Middle frontal gyrus (tissue), 1 donor: Measurements from ENCODE around the gene PDE6B.
A peak's percentile ranks its signal among the peaks of the same experiment; 100 is the strongest.
"Not testable (repeated sequence)": the region's sequence is repeated elsewhere in the genome, so short reads cannot be mapped to it uniquely, and the experiment has no call there.

ENCODE experiments used
- DNase-seq: peaks from one replicate; pipeline ENCODE4 v3.0.0-alpha.2; 2015; ENCODE audit warnings: low spot score; ENCODE audit errors: extremely low spot score

PDE6B gene

GRCh38 chr4:624705-625590 is at the start of gene PDE6B:
TSS of gene PDE6B (plus strand) at chr4:625573. CDS start at chr4:625627, 54 bp downstream.
- DNase-seq: no peak

DNA sequence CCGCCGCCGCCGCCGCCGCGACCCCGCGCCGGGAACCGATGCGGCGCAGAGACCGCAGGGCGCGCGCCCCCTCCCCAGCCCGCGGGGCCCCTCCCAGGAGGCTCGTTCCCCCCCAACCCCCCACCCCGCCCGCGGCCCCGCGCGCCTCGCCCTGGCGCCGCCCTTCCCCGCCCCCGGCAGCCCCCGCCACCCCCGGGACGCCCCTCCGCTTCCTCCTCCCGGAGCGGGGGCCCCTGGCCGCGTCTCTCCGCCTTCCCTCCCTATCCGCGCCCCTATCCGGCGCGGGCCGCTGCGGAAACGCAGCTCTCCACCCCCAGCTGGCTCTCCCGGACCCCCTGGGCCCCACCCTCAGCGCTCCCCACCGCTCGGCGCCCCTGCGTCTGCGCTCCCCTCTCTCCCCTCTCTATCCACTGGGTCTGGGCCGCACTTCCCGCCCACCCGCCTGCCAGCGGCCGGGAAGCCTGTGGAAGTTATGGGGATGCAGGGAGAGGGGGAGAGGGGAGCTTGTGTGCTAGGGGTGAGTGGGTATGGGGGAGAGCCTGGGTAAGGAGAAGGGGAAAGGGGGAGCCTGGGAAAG is 49.0 kb upstream of the PDE6B start, which contains the start of gene TMEM271:
TSS of gene TMEM271 (minus strand) at position 51 of the 577 bp plus-strand sequence. CDS start 233 bp downstream, outside the sequence.
- no peak for DNase-seq

- no peak for DNase-seq
These were observed 48.3 kb upstream of the PDE6B start for GRCh38 chr4:576991-577498.

DNA sequence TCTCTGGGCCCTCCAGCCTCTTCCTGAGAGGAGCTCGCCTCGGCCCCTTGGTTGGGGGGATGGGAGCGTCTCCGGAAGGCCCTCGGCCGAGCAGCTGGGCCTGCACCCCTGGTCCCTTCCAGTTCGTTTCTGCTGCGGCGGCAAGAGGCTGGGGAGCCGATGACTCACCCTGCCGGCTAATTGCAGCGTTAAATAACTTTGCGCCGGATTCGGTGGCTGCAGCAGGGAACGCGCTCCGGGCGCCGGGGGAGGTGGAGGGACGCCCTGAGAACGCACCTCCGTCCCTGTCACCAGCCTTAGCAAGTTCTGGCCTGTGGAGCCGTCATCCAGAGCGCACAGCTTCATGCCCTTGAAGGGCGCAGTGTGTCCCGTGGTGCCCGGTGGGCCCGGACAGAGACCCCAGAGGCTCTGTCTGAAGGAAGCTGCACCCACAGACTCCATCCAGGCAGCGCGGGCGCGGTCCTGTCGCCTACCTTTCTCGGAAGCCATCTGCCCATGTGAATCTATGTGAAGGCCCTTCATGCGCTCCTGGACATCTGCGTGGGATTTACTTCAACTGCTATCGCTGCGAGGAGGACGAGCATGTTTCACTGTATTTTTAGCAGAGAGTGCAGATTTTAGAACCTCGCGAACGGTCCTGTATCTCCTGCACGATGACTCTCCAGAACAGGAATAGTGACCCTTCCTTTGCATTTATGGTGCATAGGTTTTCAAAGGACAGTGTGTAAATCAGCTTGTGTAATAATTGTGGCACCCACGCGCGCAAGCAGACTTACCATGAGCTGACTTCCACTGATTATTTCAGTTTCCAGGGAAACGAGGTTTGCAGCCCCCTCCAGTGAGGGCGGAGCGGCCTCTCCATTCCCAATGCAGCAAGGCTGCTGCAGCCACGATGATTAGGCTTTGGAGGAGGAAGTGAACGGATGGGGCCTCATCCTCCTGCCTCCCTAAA is 47.6 kb upstream of the PDE6B start:
- DNase-seq: peak; percentile 47

DNA sequence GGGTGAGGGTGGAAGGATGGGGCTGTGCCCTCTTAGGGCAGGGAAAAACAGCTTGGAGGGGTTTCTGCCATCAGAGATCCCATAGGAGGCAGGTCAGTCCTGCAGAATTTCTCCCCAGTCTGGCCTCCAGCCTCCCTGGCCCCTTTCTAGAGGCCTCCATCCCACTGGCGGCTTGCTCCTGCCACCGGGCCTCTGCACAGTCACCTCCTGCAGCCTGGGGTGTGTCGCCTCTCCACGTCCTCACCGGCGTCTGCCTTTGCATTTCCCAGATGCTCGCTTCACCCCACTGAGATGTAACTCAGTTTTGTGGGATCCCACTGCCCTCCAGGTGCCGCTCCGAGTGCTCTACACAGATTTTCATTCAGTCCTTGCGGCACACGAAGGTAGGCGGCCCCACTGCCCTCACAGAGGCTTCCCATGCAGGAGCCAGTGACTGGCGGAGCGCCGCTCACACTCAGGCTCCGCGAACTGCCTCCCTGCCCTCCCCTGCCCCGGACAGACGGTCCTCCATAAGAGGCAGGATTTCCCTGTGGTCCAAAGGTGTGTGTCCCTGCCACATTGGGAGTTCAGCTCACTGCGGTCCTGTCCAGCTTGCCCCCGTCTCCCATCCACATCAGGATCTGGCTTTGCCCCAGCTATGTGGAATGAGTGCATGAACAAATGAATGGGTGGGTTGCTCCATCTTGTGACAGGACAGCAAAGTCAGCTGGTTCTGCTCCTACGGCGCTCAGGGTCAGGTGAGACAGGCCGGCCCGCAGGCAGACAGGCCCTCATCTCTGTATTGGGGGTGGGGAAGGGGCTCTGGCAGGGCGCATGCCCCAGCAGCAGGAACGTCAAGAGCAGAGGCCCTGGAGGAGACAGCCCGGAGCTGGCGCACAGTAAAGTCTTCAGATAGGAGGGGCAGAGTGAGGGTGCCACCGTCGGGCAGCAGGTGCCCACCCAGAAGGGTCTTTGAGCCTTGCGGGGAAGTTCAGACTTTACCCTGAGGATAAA is 46.6 kb upstream of the PDE6B start:
- no peak for DNase-seq

GRCh38 chr4:579543-580175 is 45.7 kb upstream of the PDE6B start:
- DNase-seq: no peak

DNA sequence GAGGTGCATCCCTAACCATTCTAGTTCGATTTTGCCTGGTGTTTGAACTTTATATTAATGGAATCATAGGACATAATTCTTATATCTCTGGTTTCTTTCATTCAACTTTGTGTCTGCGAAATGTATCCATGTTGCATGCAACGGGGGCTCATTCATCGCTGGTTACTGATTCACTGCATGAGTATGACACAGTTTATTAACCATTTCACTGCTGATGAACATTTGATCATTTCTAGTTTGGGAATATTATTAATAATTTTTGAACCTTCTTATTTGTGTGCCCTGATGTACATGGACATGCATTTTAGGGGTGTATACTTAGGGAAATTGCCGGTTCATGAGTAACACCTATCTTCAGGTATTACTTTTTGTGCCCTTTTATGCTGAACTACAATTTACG is 44.2 kb upstream of the PDE6B start:
- no peak for DNase-seq

- no peak for DNase-seq
These were observed 43.5 kb upstream of the PDE6B start for GRCh38 chr4:581753-582361.

- no peak for DNase-seq
These were observed 41.6 kb upstream of the PDE6B start for GRCh38 chr4:583820-584219.

GRCh38 chr4:587671-588350 is 37.6 kb upstream of the PDE6B start:
- DNase-seq: no peak

DNA sequence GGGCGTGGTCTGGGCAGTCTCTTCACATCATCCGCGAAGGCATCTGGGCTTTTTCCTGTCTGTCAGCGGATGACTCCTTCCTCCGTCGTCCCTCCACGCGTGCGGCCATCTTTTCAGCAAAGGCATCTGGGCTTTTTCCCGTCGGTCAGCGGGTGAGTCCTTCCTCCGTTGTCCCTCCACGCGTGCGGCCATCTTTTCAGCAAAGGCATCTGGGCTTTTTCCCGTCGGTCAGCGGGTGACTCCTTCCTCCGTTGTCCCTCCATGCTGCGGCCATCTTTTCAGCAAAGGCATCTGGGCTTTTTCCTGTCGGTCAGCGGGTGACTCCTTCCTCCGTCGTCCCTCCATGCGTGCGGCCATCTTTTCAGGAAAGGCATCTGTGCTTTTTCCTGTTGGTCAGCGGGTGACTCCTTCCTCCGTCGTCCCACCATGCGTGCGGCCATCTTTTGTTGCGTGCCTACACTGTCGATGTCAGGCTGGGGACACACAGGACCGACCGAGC is 37.0 kb upstream of the PDE6B start:
- no peak for DNase-seq

DNA sequence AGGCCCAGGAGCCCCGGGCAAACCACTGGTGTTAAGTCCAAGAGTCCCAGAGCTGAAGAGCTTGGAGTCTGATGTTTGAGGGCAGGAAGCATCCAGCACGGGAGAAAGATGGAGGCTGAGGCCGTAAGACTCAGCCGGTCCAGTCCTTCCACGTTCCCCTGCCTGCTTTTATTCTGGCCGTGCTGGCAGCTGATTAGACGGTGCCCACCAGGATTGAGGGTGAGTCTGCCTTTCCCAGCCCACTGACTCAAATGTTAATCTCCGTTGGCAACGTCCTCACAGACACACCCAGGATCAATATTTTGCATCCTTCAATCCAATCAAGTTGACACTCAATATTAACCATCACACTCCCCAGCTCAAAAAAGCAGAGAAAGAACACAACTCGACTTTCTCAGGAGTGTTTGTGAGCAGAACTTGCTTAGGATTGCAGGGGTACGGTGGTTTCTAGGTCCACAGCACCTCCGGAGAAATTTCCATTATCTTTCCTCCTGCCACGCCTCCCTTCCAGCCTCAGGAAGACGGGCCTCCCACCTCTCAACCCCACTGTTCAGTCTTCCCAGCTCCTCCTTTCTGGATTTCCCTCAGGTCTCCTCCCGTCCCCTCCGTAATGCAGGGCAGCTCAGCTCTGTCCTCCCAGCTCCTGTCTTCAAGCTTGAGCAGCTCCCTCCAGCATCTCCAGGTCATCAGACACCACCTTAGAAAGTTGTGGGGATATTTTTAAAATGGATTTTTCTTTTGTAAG is 36.0 kb upstream of the PDE6B start:
- no peak for DNase-seq

DNA sequence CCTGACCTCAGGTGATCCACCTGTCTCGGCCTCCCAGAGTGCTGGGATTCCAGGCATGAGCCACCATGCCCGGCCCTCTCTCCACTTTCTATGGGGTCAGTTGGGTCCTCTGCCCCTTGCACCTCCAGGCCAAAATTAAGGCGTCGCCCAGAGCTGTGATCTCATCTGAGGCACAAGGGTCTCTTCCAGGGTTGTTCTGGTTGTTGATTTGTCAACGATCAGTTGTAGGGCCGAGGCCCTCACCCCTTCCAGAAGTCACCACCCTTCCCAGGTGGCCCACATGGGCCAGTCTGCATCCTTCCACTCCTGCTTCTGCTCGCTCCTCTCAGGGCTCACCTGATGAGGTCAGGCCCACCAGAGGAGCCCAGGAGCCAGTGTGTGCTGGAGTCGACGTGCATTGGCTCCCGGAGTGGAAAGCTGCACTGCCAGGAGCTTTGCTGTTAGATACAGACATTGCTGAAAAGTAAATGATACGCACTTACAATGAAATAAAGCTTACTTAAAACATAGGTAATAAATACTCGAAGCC is 35.0 kb upstream of the PDE6B start:
- DNase-seq: no peak

DNA sequence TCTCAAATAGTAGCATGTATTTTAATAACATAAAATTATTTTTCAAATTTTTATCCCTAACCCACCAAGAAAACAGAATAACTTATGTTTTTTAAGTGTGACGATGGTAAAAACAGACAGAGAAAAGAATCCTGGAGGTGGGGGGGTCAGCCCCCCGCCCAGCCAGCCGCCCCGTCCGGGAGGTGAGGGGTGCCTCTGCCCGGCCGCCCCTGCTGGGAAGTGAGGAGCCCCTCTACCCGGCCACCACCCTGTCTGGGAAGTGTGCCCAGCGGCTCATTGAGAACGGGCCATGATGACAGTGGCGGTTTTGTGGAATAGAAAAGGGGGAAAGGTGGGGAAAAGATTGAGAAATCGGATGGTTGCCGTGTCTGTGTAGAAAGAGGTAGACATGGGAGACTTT is 33.2 kb upstream of the PDE6B start:
- DNase-seq: not testable (repeated sequence)

GRCh38 chr4:592825-593520 is 32.4 kb upstream of the PDE6B start:
- no peak for DNase-seq

- no peak for DNase-seq
These were observed 26.4 kb upstream of the PDE6B start for GRCh38 chr4:598925-599324.

DNA sequence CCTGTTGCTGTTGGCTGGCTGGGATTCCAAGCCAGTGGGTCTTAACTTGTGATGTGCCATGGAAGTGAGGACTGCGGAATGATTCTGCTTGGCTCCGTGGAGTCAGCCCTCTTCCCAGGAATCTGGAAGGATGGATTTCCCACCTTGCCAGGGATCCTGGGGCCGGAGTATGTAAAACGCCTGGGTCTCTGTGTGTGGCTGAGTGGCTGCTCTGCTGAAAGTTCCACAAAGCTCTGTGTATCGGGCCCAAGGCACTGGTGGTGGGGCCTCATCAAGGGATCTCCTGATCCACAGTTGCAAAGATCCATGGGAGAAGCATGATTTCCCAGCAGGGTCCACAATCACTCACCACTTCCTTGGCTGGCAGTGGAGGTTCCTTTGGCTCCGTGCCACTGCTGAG is 25.2 kb upstream of the PDE6B start:
- DNase-seq: no peak
